Stomach smooth muscle (tissue), 2 donors: ENCODE results near the gene RNLS.

Experiments used
- H3K27ac ChIP-seq: one replicate; pipeline ENCODE4 v1.7.0; 2013; ENCODE audit warnings: mild to moderate bottlenecking, low read length, inconsistent platforms
- H3K27me3 ChIP-seq, 2 donors: one replicate each; pipeline ENCODE4 v1.7.0; 2013; ENCODE audit warnings: low read length in 2 of 2; ENCODE audit not compliant: insufficient read depth in 2 of 2, control insufficient read depth in 1 of 2
- H3K36me3 ChIP-seq, 2 donors: one replicate each; pipeline ENCODE4 v1.7.0; 2013; ENCODE audit warnings: low read length in 2 of 2; ENCODE audit not compliant: control insufficient read depth in 2 of 2, insufficient read depth in 2 of 2
- H3K4me1 ChIP-seq: one replicate; pipeline ENCODE4 v1.7.0; 2013; ENCODE audit warnings: low read length; ENCODE audit not compliant: control insufficient read depth, insufficient read depth
- H3K4me3 ChIP-seq, 2 donors: one replicate each; pipeline ENCODE4 v1.7.0; 2013; ENCODE audit warnings: low read length in 2 of 2
- H3K9ac ChIP-seq, 2 donors: one replicate each; pipeline ENCODE4 v1.7.0; 2013; ENCODE audit warnings: low read length in 2 of 2, mild to moderate bottlenecking in 1 of 2
- H3K9me3 ChIP-seq, 2 donors: one replicate each; pipeline ENCODE4 v1.7.0; 2013; ENCODE audit warnings: low read length in 2 of 2; ENCODE audit not compliant: control insufficient read depth in 2 of 2
- donor health status: healthy.
- donor health status: Pancreatic carcinoma.

The RNLS gene

GRCh38 chr10:88343761-88344484 is 239.2 kb downstream of the RNLS start:
- H3K9me3 ChIP-seq = peaks cover 0 to 3% of the 10 kb centered on the region in 2 donors
- no peak overlapping the region for H3K9ac ChIP-seq
- no peaks in the 10 kb centered on the region for H3K27me3 ChIP-seq
- H3K4me1 ChIP-seq = no peaks in the 10 kb centered on the region
- no peaks in the 10 kb centered on the region for H3K36me3 ChIP-seq
- H3K4me3 ChIP-seq = no peak overlapping the region
- H3K27ac ChIP-seq = no peak overlapping the region

GRCh38 chr10:88342733-88343310 is 240.3 kb downstream of the RNLS start:
- no peak overlapping the region for H3K27ac ChIP-seq
- H3K36me3 ChIP-seq = no peaks in the 10 kb centered on the region
- H3K27me3 ChIP-seq = no peaks in the 10 kb centered on the region
- no peak overlapping the region for H3K4me3 ChIP-seq
- no peaks in the 10 kb centered on the region for H3K4me1 ChIP-seq
- H3K9me3 ChIP-seq = peaks cover 0 to 3% of the 10 kb centered on the region in 2 donors
- H3K9ac ChIP-seq = no peak overlapping the region

GRCh38 chr10:88337134-88337533 is 246.0 kb downstream of the RNLS start:
- no peaks in the 10 kb centered on the region for H3K36me3 ChIP-seq

GRCh38 chr10:88336334-88336733 is 246.8 kb downstream of the RNLS start:
- Histone ChIP-seq H3K9me3 (no peaks in the 10 kb centered on the region), H3K9ac (no peak overlapping the region), H3K36me3 (no peaks in the 10 kb centered on the region), H3K27ac (no peak overlapping the region), H3K27me3 (no peaks in the 10 kb centered on the region), H3K4me3 (no peak overlapping the region), H3K4me1 (no peaks in the 10 kb centered on the region)

More at GRCh38 chr10:88337134-88337533, 246.0 kb downstream of the RNLS start:
- H3K9ac ChIP-seq = no peak overlapping the region
- no peak overlapping the region for H3K4me3 ChIP-seq
- no peaks in the 10 kb centered on the region for H3K4me1 ChIP-seq
- no peaks in the 10 kb centered on the region for H3K27me3 ChIP-seq
- no peak overlapping the region for H3K27ac ChIP-seq
- H3K9me3 ChIP-seq = no peaks in the 10 kb centered on the region

GRCh38 chr10:88333248-88333630 is 249.9 kb downstream of the RNLS start:
- Histone ChIP-seq H3K4me1 (no peaks in the 10 kb centered on the region), H3K9me3 (no peaks in the 10 kb centered on the region), H3K9ac (no peak overlapping the region), H3K27me3 (no peaks in the 10 kb centered on the region), H3K4me3 (no peak overlapping the region), H3K27ac (no peak overlapping the region), H3K36me3 (no peaks in the 10 kb centered on the region)

GRCh38 chr10:88332503-88333247 is 250.4 kb downstream of the RNLS start:
- Histone ChIP-seq H3K4me3 (no peak overlapping the region), H3K27me3 (no peaks in the 10 kb centered on the region), H3K4me1 (no peaks in the 10 kb centered on the region)

GRCh38 chr10:88330174-88330573 is 252.9 kb downstream of the RNLS start:
- H3K36me3 ChIP-seq = no peaks in the 10 kb centered on the region
- H3K9ac ChIP-seq = no peak overlapping the region
- no peak overlapping the region for H3K27ac ChIP-seq
- no peaks in the 10 kb centered on the region for H3K27me3 ChIP-seq
- H3K4me1 ChIP-seq = no peaks in the 10 kb centered on the region
- H3K4me3 ChIP-seq = no peak overlapping the region
- H3K9me3 ChIP-seq = no peaks in the 10 kb centered on the region

More at GRCh38 chr10:88332503-88333247, 250.4 kb downstream of the RNLS start:
- Histone ChIP-seq H3K36me3 (no peaks in the 10 kb centered on the region), H3K27ac (no peak overlapping the region), H3K9ac (no peak overlapping the region), H3K9me3 (no peaks in the 10 kb centered on the region)

- Histone ChIP-seq H3K27me3 (no peaks in the 10 kb centered on the region), H3K27ac (no peak overlapping the region), H3K36me3 (no peaks in the 10 kb centered on the region), H3K9ac (no peak overlapping the region), H3K9me3 (peaks cover 3 to 6% of the 10 kb centered on the region in 2 donors), H3K4me3 (no peak overlapping the region), H3K4me1 (no peaks in the 10 kb centered on the region)
Measured at GRCh38 chr10:88322324-88323063, 260.6 kb downstream of the RNLS start.

GRCh38 chr10:88319960-88320517 is 263.1 kb downstream of the RNLS start:
- H3K27me3 ChIP-seq = no peaks in the 10 kb centered on the region
- no peak overlapping the region for H3K27ac ChIP-seq
- no peak overlapping the region for H3K9ac ChIP-seq
- no peak overlapping the region for H3K4me3 ChIP-seq
- no peaks in the 10 kb centered on the region for H3K4me1 ChIP-seq
- H3K36me3 ChIP-seq = no peaks in the 10 kb centered on the region
- peaks cover 3 to 6% of the 10 kb centered on the region in 2 donors for H3K9me3 ChIP-seq

GRCh38 chr10:88318803-88319202 is 264.3 kb downstream of the RNLS start:
- H3K4me3 ChIP-seq = no peak overlapping the region
- H3K9ac ChIP-seq = no peak overlapping the region
- H3K36me3 ChIP-seq = no peaks in the 10 kb centered on the region
- H3K27me3 ChIP-seq = no peaks in the 10 kb centered on the region
- no peaks in the 10 kb centered on the region for H3K4me1 ChIP-seq
- no peak overlapping the region for H3K27ac ChIP-seq
- H3K9me3 ChIP-seq = peaks cover 3 to 6% of the 10 kb centered on the region in 2 donors
